GM23248 (cell line): ENCODE measurements around the gene PIEZO2. TPM values are rescaled to one million over a fixed set of nuclear protein-coding genes. Genes with fewer than 3 reads are reported as not detected.
A peak's percentile ranks its signal among the peaks of the same experiment; 100 is the strongest.

Experiments
- DNase-seq: peaks from one replicate; pipeline ENCODE4 v3.0.0-alpha.2; 2015
- H2AFZ ChIP-seq: fragments of 200-600 bp; sonication (generic); 2 replicates; pipeline ENCODE4 v1.6.1; 2016; ENCODE audit warnings: antibody characterized with exemption
- H3F3A ChIP-seq: fragments of 200-600 bp; sonication (generic); 2 replicates; pipeline ENCODE4 v1.6.1; 2016; ENCODE audit warnings: mild to moderate bottlenecking, antibody characterized with exemption, mixed run types; ENCODE audit not compliant: insufficient read depth
- H3K27ac ChIP-seq: fragments of 200-600 bp; sonication (generic); 2 replicates; pipeline ENCODE4 v1.5.1; 2016; ENCODE audit warnings: mild to moderate bottlenecking
- H3K27me3 ChIP-seq: fragments of 200-600 bp; sonication (generic); replicated peaks from 2 replicates; pipeline ENCODE4 v1.6.1; 2016; ENCODE audit warnings: mild to moderate bottlenecking; ENCODE audit not compliant: insufficient read depth
- H3K36me3 ChIP-seq: fragments of 200-600 bp; sonication (generic); 2 replicates; pipeline ENCODE4 v1.6.1; 2016; ENCODE audit warnings: low read depth, mild to moderate bottlenecking
- H3K4me1 ChIP-seq: fragments of 200-600 bp; sonication (generic); 2 replicates; pipeline ENCODE4 v1.6.1; 2016; ENCODE audit warnings: mild to moderate bottlenecking; ENCODE audit not compliant: insufficient read depth
- H3K4me2 ChIP-seq: fragments of 200-600 bp; sonication (generic); one replicate; pipeline ENCODE4 v1.6.1; 2016; ENCODE audit warnings: mild to moderate bottlenecking; ENCODE audit not compliant: unreplicated experiment
- H3K4me3 ChIP-seq: fragments of 200-600 bp; sonication (generic); 2 replicates; pipeline ENCODE4 v1.5.1; 2016; ENCODE audit warnings: mild to moderate bottlenecking
- H3K79me2 ChIP-seq: fragments of 200-600 bp; sonication (generic); 2 replicates; pipeline ENCODE4 v1.6.1; 2016; ENCODE audit warnings: mild to moderate bottlenecking; ENCODE audit not compliant: insufficient read depth
- H3K9ac ChIP-seq: fragments of 200-600 bp; sonication (generic); 2 replicates; pipeline ENCODE4 v1.6.1; 2016; ENCODE audit warnings: mild to moderate bottlenecking
- H3K9me2 ChIP-seq: fragments of 200-600 bp; sonication (generic); 2 replicates; pipeline ENCODE4 v1.6.1; 2016; ENCODE audit warnings: mixed run types, mild to moderate bottlenecking, moderate library complexity; ENCODE audit not compliant: insufficient read depth
- H3K9me3 ChIP-seq: fragments of 200-600 bp; sonication (generic); one replicate; pipeline ENCODE4 v1.6.1; 2017; ENCODE audit warnings: low read depth
- H4K20me1 ChIP-seq: fragments of 200-600 bp; sonication (generic); 2 replicates; pipeline ENCODE4 v1.6.0; 2016; ENCODE audit not compliant: insufficient read depth
- EZH2 ChIP-seq: fragments of 200-600 bp; sonication (generic); IDR thresholded peaks from 2 replicates; pipeline ENCODE4 v1.6.1; 2018; ENCODE audit warnings: antibody characterized with exemption, mild to moderate bottlenecking; ENCODE audit not compliant: insufficient read depth, poor library complexity, severe bottlenecking
- EZH2phosphoT487 ChIP-seq: fragments of 200-600 bp; sonication (generic); IDR thresholded peaks from 2 replicates; pipeline ENCODE4 v1.6.1; 2018; ENCODE audit warnings: antibody characterized with exemption, moderate library complexity, mild to moderate bottlenecking, low read depth; ENCODE audit not compliant: insufficient read depth
- WGBS, 2 experiments: methylation state at CpG; one replicate each; pipeline ENCODE4 v1.1.6; 2015 to 2017; ENCODE audit warnings: low lambda C conversion rate in 2 of 2, low coverage in 1 of 2; ENCODE audit errors: missing lambda C conversion rate in 2 of 2; 5-methylcytosine and 5-hydroxymethylcytosine counted together
- in situ Hi-C: fragments of 300-500 bp; cut with MboI; formaldehyde crosslinking; loops from 2 replicates; pipeline ENCODE4 v1.15.0; 2020
- polyA plus RNA-seq: library from polyadenylated mRNA; unstranded; fragments of >200 nt; fragmentation: Nextera tagmentation; extraction: Ambion mirVana; gene quantifications from 2 replicates; pipeline ENCODE4 v1.2.1, GENCODE V29; 2016
- total RNA-seq: library from RNA; depleted of rRNA; stranded (reverse); fragments of >200 nt; shearing (Covaris generic); gene quantifications from 2 replicates; pipeline ENCODE4 v1.2.3, GENCODE V29; 2014

Gene PIEZO2
- total and polyA plus RNA-seq, 2 experiments from 2014 or later, result 0.93 to 1.5 TPM

DNA sequence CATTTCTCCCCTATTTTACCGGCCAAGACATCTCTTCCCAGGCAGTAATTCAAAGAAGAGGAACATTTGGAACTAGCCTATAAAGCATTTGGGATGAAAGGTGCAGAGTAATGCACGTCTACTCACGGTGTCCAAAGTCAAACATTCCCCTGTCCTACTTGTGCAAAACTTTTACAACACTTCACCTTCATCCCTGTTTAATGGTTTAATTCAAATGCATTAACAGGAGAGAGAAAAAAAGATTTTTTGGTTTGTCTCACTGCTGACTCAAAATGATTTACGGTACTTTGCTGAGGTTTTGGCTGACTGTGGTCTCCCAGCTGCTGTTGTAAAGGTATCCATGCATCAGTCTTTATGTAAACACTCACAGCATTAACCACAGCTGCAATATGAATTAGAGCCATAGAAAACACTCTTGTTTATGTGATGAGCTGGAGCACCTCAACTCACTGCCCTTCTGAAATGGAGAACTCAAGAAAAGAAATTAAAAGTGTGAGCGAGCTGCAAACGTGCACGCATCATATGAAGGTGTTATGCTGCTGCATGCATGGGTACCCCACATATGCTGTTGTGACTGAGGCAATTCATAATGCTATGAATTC lies 220.5 kb downstream of the PIEZO2 start:
- Histone ChIP-seq H3F3A (peaks cover 44% of the 10 kb centered on the region), H3K4me3 (no peak overlapping the region), H3K4me2 (peak overlapping the region; percentile 33), H3K27ac (no peak overlapping the region), H3K9ac (no peak overlapping the region), H3K9me2 (no peaks in the 10 kb centered on the region), H3K79me2 (no peaks in the 10 kb centered on the region), H3K36me3 (no peaks in the 10 kb centered on the region), H3K4me1 (peaks cover 47% of the 10 kb centered on the region), H3K27me3 (no peaks in the 10 kb centered on the region), H2AFZ (no peak overlapping the region), H3K9me3 (no peaks in the 10 kb centered on the region), H4K20me1 (no peaks in the 10 kb centered on the region)
- WGBS, 2 experiments, result 66 to 72% methylated on average over 7 of the region's 7 CpGs
- in situ Hi-C loops, result no loop called here
- DNase-seq, result peak; percentile 42
- TF ChIP-seq EZH2phosphoT487 (no peak), EZH2 (no peak)

- no peaks in the 10 kb centered on the region for H3K9me2 ChIP-seq
- H3K4me3 ChIP-seq, result no peak overlapping the region
- H3K9me3 ChIP-seq, result no peaks in the 10 kb centered on the region
- WGBS, 2 experiments, result 63 to 66% methylated on average over 8 of the region's 8 CpGs
- no peaks in the 10 kb centered on the region for H3K79me2 ChIP-seq
- peak; percentile 17 for DNase-seq
- no peak overlapping the region for H3K9ac ChIP-seq
- H3K27me3 ChIP-seq, result no peaks in the 10 kb centered on the region
- no peak overlapping the region for H2AFZ ChIP-seq
- H3F3A ChIP-seq, result peaks cover 50% of the 10 kb centered on the region
- TF ChIP-seq EZH2phosphoT487 (no peak), EZH2 (no peak)
- no peak overlapping the region; the same call in 1 of the 2 replicates for H3K27ac ChIP-seq
- no peaks in the 10 kb centered on the region for H3K36me3 ChIP-seq
- no peaks in the 10 kb centered on the region for H4K20me1 ChIP-seq
- H3K4me1 ChIP-seq, result peaks cover 54% of the 10 kb centered on the region
- H3K4me2 ChIP-seq, result peak overlapping the region; percentile 85
- in situ Hi-C loops, result no loop called here
Measured at GRCh38 chr18:10928011-10928771, 221.2 kb downstream of the PIEZO2 start.

- H3K4me3 ChIP-seq, result peak overlapping the region; percentile 60
Measured at GRCh38 chr18:10927286-10927992, 221.9 kb downstream of the PIEZO2 start.

GRCh38 chr18:10926621-10927161 lies 222.7 kb downstream of the PIEZO2 start:
- H3K4me1 ChIP-seq, result peaks cover 60% of the 10 kb centered on the region
- peak; percentile 73 for DNase-seq
- TF ChIP-seq EZH2 (no peak), EZH2phosphoT487 (no peak)
- peak overlapping the region; percentile 71 for H3K9ac ChIP-seq
- peak overlapping the region; percentile 91 for H3K27ac ChIP-seq
- no peaks in the 10 kb centered on the region for H3K9me2 ChIP-seq
- 1 to 2% methylated on average over 13 of the region's 13 CpGs for WGBS, 2 experiments
- in situ Hi-C loops, result no loop called here
- peaks cover 52% of the 10 kb centered on the region for H3F3A ChIP-seq
- no peaks in the 10 kb centered on the region for H3K9me3 ChIP-seq
- H3K4me2 ChIP-seq, result peak overlapping the region; percentile 85
- no peaks in the 10 kb centered on the region for H3K27me3 ChIP-seq
- peak overlapping the region; percentile 60 for H3K4me3 ChIP-seq
- H3K36me3 ChIP-seq, result no peaks in the 10 kb centered on the region
- H3K79me2 ChIP-seq, result no peaks in the 10 kb centered on the region
- H2AFZ ChIP-seq, result peak overlapping the region; percentile 56
- H4K20me1 ChIP-seq, result no peaks in the 10 kb centered on the region

More at GRCh38 chr18:10927286-10927992, 221.9 kb downstream of the PIEZO2 start:
- no peak for TF ChIP-seq EZH2
- no peak for TF ChIP-seq EZH2phosphoT487
- no peaks in the 10 kb centered on the region for H3K79me2 ChIP-seq
- no peaks in the 10 kb centered on the region for H3K9me3 ChIP-seq
- in situ Hi-C loops, result no loop called here
- H3K4me1 ChIP-seq, result peaks cover 60% of the 10 kb centered on the region
- H3F3A ChIP-seq, result peaks cover 52% of the 10 kb centered on the region
- H3K9ac ChIP-seq, result peak overlapping the region; percentile 71
- WGBS, 2 experiments, result 16 to 17% methylated on average over 12 of the region's 12 CpGs
- H3K27me3 ChIP-seq, result no peaks in the 10 kb centered on the region
- H3K9me2 ChIP-seq, result no peaks in the 10 kb centered on the region
- peak overlapping the region; percentile 91 for H3K27ac ChIP-seq
- H4K20me1 ChIP-seq, result no peaks in the 10 kb centered on the region
- no peaks in the 10 kb centered on the region for H3K36me3 ChIP-seq
- DNase-seq, result peak; percentile 84
- peak overlapping the region; percentile 56; the same call in 1 of the 2 replicates for H2AFZ ChIP-seq
- H3K4me2 ChIP-seq, result peak overlapping the region; percentile 85
